ENCODE measurements around the gene PODXL2.

Gene PODXL2

GRCh38 chr3:127655641-127656040, 26.7 kb downstream of the PODXL2 start:
- DNase-seq (ENCODE audit: low spot score) = no peak

- no peak for DNase-seq (ENCODE audit: low spot score)
These were observed 27.9 kb downstream of the PODXL2 start for GRCh38 chr3:127656906-127657305.

- no peak for DNase-seq (ENCODE audit: low spot score)
These were observed 29.2 kb downstream of the PODXL2 start for GRCh38 chr3:127658234-127658633.

GRCh38 chr3:127660621-127661251, 31.8 kb downstream of the PODXL2 start:
- DNase-seq (ENCODE audit: low spot score) = no peak

GRCh38 chr3:127661600-127661999, 32.6 kb downstream of the PODXL2 start:
- DNase-seq (ENCODE audit: low spot score) = no peak

- DNase-seq (ENCODE audit: low spot score) = no peak
These were observed 33.0 kb downstream of the PODXL2 start for GRCh38 chr3:127662001-127662469.

- no peak for DNase-seq (ENCODE audit: low spot score)
These were observed 34.2 kb downstream of the PODXL2 start for GRCh38 chr3:127663151-127663550.

GRCh38 chr3:127665165-127665564, 36.2 kb downstream of the PODXL2 start:
- no peak for DNase-seq (ENCODE audit: low spot score)

GRCh38 chr3:127665586-127665985, 36.6 kb downstream of the PODXL2 start:
- no peak for DNase-seq (ENCODE audit: low spot score)

GRCh38 chr3:127666676-127667075, 37.7 kb downstream of the PODXL2 start:
- DNase-seq (ENCODE audit: low spot score) = no peak

GRCh38 chr3:127667119-127667681, 38.2 kb downstream of the PODXL2 start:
- DNase-seq (ENCODE audit: low spot score) = no peak

- DNase-seq (ENCODE audit: low spot score) = no peak
These were observed 39.9 kb downstream of the PODXL2 start for GRCh38 chr3:127668906-127669305.

- no peak for DNase-seq (ENCODE audit: low spot score)
These were observed 40.7 kb downstream of the PODXL2 start for GRCh38 chr3:127669541-127670228.

- DNase-seq (ENCODE audit: low spot score) = no peak
These were observed 41.2 kb downstream of the PODXL2 start for GRCh38 chr3:127670229-127670559.

- no peak for DNase-seq (ENCODE audit: low spot score)
These were observed 42.0 kb downstream of the PODXL2 start for GRCh38 chr3:127670761-127671522.

GRCh38 chr3:127671523-127672428, 42.8 kb downstream of the PODXL2 start:
- peak; percentile 3 for DNase-seq (ENCODE audit: low spot score)

- peak; percentile 86 for DNase-seq (ENCODE audit: low spot score)
These were observed 43.6 kb downstream of the PODXL2 start, which contains the start of gene ABTB1 for GRCh38 chr3:127672429-127673190. Gene ABTB1 (plus strand): TSS chr3:127672952. CDS start chr3:127673026, 74 bp downstream.

- peak; percentile 36 for DNase-seq (ENCODE audit: low spot score)
These were observed 44.5 kb downstream of the PODXL2 start for GRCh38 chr3:127673191-127674100.

- no peak for DNase-seq (ENCODE audit: low spot score)
These were observed 45.2 kb downstream of the PODXL2 start for GRCh38 chr3:127674101-127674721.
